Left colon (tissue), 2 donors: Measurements from ENCODE around the gene ACSS1. TPM values are rescaled to one million over a fixed set of nuclear protein-coding genes. Genes with fewer than 3 reads are reported as not detected.

Experiments used
- ATAC-seq: fragments of 200-7000 bp; cut with Tn5 transposase; one replicate; pipeline ENCODE4 v1.9.1; 2020; ENCODE audit warnings: mild to moderate bottlenecking, moderate library complexity
- DNase-seq, 2 donors: peaks; one replicate each; pipeline ENCODE4 v3.0.0-alpha.2; 2020
- intact Hi-C, 2 donors: fragments of 100-400 bp; cut with DNase I in 1 of 2; cut with micrococcal nuclease in 1 of 2; formaldehyde crosslinking; loops; one replicate each; pipeline versions ENCODE4 v1.11.2 to v1.14.0; 2022; cut with DNase I, micrococcal nuclease
- total RNA-seq, 2 donors: library from RNA; stranded (reverse); fragmentation: NEBNext Ultra II Directional; extraction: Animal tissue kit (Norgen Biotek cat#: 25700); gene quantifications; one replicate each; pipeline ENCODE4 v1.2.1, GENCODE V29; 2021
- donor health status: DM: no; HTN: no; CAD: no.
- donor health status: DM: yes; HTN: yes; CAD: no.

Gene ACSS1
- total RNA-seq, 2 donors from 2014 or later: 37.8 to 43.6 TPM

DNA sequence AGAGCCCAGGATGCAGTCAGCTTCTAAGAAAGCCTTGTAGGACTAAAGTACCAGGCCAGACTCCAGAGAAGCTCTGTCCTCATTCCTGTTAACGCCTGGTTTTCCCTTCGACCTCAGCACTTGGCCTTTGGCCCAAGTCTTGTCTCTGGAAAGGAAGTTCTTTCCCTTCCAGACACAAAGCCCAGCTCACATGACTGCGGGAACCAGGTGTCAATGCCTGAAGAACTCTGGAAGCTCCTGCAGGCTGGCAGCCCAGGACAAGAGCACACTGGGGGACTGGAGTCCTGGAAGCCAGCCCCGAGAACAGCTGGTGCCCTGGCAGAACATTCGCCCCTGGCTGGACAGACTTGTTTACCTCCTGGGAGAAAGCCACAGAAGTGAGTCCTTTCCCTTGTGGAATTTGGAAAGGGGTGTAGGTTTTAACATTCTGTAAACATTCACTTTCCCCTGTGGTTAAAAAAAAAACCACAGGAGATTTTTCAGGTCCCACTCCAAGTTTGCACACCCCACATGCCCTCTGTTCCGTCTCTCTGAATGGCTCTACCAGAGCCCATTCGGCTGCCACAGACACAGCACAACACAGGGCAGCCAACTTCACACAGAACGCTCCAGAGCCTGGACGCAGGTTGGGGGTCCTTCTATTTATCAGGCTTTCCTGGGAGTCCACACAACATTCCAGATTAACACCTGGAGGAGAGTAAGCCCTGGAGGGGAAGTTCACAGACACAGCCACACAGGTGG, 18.1 kb downstream of the ACSS1 start:
- intact Hi-C loops: no loop called here
- ATAC-seq: peak; percentile 73
- peak; percentile 78 to 94 for DNase-seq

DNA sequence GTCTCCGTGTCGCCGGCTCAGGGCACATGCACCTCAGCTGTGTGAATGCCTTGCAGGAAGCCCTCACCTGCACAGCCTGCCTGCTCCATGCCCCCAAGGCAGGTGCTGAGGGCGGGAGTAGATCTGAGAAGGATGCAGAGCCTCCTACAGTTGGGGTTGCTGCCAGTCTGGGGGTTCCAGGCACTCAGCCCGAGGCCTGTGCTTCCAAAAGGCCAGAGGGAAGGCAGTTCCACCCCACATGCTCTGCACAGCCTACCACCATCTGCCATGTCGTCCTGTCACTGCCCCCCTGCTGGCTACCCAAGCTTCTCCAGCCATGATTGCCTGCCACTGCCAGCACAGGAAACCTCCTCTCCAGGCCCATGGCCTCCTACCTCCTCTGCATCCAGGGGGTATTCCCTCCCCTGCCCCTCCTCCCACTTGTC, 19.3 kb downstream of the ACSS1 start:
- intact Hi-C loops: no loop called here
- no peak for DNase-seq
- ATAC-seq: no peak

DNA sequence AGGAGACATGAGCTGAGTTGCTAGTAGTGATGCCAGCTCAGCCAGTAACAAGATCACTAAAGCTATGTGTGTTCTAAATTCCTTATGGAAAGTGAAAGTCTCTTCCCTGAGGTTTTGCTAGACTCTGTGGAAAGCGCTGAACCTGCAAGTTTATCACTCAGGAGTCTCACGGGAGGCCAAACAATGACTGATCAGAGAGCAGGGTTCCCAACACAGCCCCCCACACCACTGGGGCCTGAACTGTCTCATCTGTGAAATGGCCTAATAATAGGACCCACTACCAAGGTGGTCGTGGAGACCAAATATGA, 19.9 kb downstream of the ACSS1 start:
- ATAC-seq (no peak), DNase-seq (no peak)
- intact Hi-C loops: no loop called here

DNA sequence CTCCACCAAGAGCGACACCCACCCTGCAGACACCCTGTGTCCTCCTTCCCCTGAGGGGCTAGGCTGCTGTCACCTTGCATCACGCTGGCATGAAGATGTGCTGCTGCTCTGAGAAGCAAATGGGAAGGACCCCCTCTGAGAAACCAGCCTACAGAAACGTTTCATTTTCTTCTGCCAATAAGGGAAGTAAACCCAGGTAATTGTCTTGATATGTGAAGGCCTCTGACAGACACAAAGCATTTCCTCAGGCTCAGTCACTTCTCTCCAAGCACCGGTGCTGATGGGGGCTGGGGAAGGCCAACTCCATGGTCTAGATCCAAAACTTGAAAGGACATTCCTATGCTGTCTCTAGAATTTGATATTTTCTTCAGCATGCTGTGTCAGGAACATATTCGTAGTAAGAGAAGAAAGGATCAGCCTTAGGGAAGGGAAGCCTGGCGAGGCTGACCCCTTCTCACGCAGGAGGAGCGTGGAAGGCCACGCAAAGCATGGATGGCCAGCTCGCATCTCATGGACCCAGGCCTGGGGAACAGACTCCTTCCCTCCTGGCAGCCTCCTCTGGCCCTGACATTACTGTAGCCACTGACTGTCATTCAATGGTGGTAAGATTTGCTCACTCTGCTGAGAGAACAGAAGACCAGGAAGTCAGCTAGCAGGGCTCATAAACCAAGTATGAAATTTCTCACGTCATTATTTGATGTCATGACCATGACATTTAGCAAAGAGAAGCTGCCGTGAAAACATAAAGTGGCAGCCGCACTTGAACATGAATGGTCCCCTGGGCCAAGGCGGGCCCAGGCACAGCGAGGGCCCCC, 20.4 kb downstream of the ACSS1 start:
- intact Hi-C loops: no loop called here
- DNase-seq (no peak), ATAC-seq (peak; percentile 32)

DNA sequence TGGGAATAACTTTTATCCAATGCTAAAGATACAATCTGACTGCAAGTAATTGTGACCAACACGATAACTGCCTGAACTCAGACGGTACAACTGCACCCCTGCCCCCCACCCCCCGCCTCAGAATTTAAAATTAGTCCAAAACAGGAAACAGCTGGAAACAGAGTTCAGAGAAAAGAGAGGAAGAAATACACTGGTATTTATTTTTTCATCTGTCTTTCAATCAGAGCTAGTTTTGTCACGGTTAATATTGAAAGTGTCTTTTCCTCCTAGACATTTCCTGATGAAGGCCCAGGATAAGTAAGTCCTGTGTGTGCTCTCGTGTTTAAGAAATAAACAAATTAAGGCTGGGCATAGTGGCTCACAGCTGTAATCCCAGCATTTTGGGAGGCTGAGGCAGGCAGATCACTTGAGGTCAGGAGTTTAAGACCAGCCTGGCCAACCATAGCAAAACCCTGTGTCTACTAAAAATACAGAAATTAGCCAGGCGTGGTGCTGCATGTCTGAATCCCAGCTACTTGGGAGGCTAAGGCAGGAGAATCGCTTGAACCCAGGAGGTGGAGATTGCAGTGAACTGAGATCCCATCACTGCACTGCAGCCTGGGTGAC, 21.5 kb downstream of the ACSS1 start:
- intact Hi-C loops: no loop called here
- no peak for ATAC-seq
- DNase-seq: no peak

DNA sequence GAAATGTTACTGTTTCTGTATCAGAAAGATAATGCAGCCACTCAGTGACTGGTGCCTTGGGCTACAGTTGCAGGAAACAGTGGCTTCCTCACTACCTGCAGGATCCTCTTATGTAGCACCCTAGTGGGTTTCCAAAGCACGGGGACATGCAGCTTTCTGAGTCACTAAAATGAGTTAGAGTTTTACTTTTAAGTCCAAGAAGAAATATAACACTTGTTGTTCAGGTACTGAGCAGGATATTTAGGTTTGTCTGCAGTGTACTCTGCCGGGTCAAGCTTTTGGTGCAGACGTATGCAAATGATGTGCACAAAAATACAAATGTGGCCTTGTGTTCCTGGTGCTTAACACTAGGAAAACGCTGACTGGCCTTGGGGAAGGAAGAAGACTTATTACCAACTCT, 22.0 kb downstream of the ACSS1 start:
- ATAC-seq: no peak
- intact Hi-C loops: no loop called here
- no peak for DNase-seq

DNA sequence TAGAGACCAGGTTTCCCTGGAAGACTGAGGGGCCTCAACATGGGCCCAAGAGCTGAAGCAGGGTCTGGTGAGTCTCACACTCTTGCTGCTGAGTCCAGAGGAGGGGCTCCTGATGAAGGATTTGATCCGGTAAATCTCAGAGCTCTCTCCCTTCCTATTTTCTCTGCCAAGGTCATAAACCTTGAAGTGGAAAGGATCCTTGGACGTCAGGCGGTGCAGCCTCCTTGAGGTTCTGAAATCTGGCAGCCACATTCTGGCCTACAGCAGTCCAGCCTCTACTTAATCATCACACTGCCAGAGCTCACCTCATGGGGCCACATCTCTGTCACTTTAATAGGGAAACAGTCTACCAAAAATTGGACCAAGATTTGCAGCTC, 24.0 kb downstream of the ACSS1 start:
- intact Hi-C loops: no loop called here
- ATAC-seq: peak; percentile 22
- peak in 1 of 2 donors; percentile 47 for DNase-seq

DNA sequence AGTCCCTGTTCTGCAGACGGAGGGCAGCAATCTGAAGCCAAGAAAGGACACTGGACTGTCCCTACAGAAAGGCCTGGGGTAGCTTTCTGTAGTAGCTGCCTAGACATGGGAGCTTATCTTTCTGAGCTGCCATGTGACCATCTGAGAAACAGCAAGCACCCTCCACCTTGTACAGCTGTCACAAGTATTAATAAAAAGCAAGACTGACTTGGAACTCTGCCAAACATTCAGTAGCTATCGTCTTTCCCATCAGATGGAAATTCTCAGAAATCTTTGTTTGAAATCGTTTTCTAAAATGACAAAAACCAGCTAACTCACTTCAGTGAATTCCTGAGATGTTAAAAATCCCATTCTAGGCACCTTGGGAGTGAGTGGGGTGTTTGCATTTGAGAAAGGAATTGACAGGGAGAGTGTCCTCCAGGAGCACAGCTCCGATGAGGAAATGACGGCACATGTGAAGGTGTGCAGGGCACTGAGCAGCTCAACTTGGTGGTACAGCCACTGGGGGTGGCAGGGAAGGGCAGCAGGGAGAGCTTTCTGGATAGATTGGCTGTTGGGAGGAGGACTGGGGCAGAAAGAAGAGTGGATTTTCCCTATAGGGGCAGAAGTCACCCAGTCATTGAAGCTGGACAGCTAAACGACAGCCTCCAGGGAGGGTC, 24.5 kb downstream of the ACSS1 start:
- ATAC-seq (peak; percentile 61), DNase-seq (no peak)
- intact Hi-C loops: no loop called here

DNA sequence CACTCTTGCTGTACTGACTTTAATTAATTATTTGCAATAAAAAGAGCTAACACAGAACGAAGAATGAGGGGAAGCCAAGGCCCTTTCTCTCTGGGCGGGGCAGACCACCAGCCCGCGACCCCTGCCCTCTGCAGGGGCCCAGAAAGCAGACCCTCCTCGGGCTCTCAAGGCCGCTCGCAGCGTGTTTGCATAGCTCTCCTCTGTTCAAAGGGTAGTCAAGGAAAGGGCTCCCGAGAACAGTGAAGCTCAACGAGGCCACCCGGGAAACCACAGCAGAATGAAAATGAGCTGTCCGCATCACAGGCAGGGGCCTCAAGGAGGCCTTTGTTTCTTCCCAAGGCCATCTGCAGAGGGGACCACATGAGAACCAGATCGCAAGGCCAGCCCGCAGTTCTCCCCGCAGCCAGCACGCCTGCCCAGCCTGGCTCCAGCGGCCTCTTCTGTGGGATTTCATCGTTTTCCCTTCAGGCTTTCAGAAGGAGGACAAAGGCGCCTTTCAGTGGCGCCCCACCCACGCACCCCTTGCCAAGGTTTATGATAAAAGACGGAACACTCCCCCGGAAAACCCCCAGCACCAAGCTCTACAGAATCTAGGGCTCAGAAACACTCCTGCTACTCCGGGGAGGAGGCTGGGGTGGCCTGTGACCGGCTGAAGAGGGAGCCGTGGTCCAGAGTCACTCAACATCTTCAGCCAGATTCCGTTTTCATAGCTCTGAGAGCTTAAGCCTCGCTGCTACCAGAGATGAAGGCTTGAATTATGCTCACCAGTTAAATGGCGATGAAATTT, 25.3 kb downstream of the ACSS1 start:
- DNase-seq (peak; percentile 63 to 69), ATAC-seq (peak; percentile 69)
- intact Hi-C loops: no loop called here

DNA sequence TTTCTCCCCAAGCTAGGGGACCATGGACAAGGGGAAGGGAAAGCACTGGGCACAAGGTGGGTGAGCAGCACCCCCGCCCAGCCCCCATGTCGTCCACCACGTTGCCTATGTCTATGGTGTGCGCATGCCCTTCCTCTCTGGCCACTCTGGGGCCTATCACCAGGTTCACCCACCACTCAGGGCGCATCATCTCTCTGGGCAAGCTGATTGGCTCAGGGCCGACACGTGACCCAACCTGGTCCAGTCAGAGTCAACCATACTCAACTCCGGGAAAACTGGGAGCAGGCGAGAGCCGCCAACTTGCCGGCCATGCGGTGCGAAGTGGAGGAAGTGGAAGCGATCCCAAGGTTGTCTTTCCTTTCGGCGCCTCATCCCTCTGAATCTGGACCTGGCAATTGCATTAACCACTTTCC, 25.9 kb downstream of the ACSS1 start:
- ATAC-seq: no peak
- no peak for DNase-seq
- intact Hi-C loops: no loop called here

DNA sequence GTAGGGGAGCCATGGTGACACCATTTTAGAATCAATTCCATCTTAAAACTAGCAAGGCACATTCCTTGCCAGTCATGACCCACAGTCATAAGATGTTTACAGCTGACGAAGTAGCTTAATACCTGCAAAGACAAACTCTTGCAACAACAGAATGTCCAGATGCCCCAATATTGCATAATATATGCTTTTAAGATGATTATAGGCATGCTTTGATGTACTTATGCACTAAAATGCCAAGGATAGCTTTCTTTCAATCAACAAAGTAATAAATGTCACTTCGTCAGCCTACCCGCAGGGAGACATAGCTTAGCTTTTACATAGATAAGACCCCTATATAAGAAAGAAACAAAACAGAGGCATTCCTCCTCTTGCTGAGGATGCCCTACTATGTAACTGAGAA, 26.7 kb downstream of the ACSS1 start:
- DNase-seq (no peak), ATAC-seq (no peak)
- intact Hi-C loops: no loop called here

DNA sequence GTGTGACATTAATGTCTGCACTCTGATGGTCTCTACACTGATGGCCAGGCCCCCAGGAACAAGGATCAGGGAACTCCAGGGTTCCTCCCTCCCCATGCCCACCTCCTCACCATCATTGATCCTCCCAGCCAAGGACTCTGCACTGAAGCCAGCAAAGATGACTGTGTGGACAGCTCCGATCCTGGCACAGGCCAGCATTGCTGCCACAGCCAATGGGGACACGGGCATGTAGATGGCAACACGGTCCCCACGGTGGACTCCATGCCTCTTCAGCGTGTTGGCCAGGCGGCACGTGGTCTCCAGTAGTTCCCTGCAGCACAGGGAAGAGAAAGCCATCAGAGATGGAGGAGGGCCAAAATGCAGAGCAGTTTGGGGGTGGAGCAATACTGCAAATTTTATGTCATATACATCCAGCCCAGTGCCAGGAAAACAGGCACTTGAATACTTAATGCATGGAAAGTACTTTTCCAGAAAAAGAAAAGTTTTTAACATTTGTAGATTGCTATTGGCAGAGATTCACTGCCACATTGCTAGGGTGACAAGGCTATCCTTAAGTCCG, 27.2 kb downstream of the ACSS1 start:
- intact Hi-C loops: no loop called here
- no peak for ATAC-seq
- no peak for DNase-seq

DNA sequence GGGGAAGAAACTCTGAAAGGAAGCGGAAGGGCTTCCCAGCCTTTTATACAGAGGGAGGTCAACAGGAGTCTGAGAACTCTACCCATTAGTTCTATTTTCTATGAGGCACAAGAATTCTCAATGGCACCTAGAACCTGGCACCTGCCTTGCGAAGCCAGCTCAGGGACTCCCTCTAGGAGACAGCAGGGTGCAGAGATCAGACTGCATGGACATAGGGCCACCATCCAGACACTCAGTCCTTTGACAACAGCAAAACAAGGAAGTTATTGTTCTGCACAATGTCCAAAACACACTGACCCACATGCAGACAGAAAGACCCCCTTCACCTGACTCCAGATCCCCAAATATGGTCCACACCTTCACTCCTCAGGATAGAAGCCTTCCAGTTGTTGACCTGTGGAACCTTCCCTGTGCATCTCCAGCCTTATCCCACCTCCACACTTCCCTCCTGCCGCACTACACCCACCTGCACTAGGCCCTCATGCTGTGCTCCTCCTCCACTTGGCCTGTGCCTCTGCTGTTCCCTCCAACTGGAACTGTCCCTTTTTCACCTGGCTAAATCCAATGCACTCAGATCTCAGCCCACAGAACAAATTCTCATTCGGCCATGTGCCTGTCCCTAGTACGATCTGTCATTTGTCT, 27.8 kb downstream of the ACSS1 start:
- no peak for DNase-seq
- intact Hi-C loops: no loop called here
- ATAC-seq: no peak

DNA sequence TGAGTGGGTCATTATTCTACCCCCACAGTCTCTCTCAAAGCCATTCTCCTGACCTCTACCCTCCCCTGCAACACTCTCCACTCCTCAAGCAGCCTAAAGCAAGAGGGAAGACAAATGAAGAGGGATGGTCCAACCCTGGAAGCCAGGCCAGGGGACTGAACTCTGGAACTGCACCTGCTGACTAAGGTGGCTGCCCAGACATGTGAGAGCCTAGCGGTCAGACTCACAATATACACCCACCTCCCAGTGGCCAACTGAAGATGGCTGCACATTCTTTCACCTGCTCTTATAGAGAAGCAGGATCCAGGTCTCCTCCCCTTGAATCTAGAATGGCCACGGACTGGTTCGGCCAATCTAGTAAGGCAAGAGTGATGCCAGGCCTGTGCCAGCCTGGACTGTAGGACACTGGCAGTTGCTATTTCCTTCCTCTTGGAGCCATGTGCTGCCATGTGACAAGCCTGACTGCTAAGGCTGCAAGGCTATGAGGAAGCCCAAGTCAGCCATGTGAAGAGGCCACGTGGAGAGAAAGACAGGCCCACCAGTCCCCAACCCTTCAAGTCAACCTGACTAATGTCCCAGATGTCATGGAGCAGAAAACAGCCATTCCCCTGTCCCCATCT, 31.8 kb downstream of the ACSS1 start:
- no peak for ATAC-seq
- peak in 1 of 2 donors; percentile 27 for DNase-seq
- intact Hi-C loops: no loop called here

DNA sequence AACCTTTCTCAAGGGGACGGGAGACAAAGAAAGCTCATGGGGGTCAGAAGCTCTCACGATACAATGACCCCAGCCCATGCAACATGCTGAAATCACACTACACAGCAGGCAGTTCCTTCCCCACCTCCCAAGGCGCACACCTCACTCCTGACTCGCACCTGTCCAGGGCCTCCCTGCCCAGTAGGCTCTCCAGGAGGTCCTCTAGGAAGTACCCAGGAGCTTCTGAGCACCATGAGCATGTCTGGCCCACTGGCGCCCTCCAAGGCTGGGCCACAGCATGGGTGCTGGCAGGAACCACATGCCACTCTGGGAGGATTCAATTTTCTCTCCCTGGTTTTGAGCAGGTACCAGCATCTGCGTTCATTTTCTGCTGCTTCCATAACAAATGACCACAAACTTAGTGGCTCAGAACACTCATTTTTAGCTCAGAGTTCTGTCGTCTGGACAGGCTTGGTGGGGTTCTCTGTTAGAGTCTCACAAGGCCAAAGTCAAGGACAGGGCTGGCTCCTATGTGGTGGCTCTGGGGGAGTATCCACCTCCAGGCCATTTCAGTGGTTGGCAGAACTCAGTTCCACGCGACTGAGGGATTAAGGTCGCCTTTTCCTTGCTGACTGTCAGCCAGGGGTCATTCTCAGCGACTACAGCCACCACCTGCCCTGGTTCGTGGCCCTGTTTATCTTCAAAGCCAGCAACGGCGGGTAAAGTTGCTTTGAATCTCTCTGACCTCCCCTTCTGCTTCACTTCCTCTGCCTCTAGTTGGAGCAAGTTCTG, 32.7 kb downstream of the ACSS1 start:
- intact Hi-C loops: no loop called here
- DNase-seq (peak in 1 of 2 donors; percentile 20), ATAC-seq (no peak)

DNA sequence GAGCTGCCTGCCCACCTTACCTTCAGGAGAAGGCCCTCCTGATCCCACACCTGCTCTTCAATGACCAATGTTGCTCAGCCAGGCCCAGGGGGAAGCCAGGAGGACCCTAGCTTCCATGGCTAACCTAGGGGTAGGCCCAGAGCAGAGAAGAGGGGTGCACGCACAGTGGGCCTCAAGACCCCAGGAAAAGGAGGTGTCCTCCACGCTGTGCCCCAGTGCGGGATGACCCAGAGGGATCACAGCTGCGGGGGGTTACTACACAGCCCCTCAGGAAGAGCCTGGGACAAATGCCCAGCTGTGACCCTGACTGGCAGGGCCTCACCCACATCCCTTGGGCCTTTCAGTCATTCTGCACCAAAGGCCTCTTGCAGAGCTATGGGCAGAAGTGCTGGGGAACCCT, 33.8 kb downstream of the ACSS1 start:
- DNase-seq (peak in 1 of 2 donors; percentile 12), ATAC-seq (no peak)
- intact Hi-C loops: no loop called here

DNA sequence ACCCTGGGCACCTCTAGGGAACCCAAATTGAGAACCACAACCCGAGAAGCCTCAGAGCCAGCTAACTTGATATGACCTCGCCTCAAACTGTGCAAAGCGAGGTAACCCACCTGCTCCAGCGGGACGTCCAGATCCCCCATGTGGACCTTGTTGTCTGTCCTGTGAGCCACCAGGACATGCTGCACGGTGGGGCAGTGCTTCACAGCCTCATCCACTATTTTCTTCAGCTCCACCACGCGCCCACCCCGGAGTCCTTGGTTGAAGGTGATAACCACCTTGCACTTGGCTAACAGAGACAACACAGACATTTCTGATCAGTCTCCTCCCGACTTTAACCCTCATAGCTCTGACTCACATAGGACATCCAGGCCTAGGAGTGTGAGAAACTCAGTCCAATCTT, 34.6 kb downstream of the ACSS1 start:
- DNase-seq (peak in 1 of 2 donors; percentile 12), ATAC-seq (no peak)
- intact Hi-C loops: no loop called here
